Measurements from ENCODE around the gene ANKS6. TPM values are rescaled to one million over a fixed set of nuclear protein-coding genes. Genes with fewer than 3 reads are reported as not detected.

Gene ANKS6
- total and polyA plus RNA-seq, 9 of the 15 experiments (the other 6 are each of a cell fraction or from before 2014, with no cell fraction given), result 9.9 to 74.5 (median 36.9) TPM

- TF ChIP-seq, protein P1, sequence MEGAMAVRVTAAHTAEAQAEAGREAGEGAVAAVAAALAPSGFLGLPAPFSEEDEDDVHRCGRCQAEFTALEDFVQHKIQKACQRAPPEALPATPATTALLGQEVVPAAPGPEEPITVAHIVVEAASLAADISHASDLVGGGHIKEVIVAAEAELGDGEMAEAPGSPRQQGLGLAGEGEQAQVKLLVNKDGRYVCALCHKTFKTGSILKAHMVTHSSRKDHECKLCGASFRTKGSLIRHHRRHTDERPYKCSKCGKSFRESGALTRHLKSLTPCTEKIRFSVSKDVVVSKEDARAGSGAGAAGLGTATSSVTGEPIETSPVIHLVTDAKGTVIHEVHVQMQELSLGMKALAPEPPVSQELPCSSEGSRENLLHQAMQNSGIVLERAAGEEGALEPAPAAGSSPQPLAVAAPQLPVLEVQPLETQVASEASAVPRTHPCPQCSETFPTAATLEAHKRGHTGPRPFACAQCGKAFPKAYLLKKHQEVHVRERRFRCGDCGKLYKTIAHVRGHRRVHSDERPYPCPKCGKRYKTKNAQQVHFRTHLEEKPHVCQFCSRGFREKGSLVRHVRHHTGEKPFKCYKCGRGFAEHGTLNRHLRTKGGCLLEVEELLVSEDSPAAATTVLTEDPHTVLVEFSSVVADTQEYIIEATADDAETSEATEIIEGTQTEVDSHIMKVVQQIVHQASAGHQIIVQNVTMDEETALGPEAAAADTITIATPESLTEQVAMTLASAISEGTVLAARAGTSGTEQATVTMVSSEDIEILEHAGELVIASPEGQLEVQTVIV (CRISPR knock-in tag; IDR thresholded peaks at IDR 0.05; ENCODE audit: borderline replicate concordance), result no peak
- TF ChIP-seq, protein P2, sequence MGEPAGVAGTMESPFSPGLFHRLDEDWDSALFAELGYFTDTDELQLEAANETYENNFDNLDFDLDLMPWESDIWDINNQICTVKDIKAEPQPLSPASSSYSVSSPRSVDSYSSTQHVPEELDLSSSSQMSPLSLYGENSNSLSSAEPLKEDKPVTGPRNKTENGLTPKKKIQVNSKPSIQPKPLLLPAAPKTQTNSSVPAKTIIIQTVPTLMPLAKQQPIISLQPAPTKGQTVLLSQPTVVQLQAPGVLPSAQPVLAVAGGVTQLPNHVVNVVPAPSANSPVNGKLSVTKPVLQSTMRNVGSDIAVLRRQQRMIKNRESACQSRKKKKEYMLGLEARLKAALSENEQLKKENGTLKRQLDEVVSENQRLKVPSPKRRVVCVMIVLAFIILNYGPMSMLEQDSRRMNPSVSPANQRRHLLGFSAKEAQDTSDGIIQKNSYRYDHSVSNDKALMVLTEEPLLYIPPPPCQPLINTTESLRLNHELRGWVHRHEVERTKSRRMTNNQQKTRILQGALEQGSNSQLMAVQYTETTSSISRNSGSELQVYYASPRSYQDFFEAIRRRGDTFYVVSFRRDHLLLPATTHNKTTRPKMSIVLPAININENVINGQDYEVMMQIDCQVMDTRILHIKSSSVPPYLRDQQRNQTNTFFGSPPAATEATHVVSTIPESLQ (CRISPR knock-in tag; IDR thresholded peaks at IDR 0.05), result no peak
- TF ChIP-seq, protein P3, sequence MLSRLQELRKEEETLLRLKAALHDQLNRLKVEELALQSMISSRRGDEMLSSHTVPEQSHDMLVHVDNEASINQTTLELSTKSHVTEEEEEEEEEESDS (CRISPR knock-in tag; IDR thresholded peaks at IDR 0.05), result no peak
- TF ChIP-seq PCBP1 (IDR thresholded peaks at IDR 0.05; ENCODE audit: low read depth, low read length, poor library complexity, severe bottlenecking) (no peak), ZNF740 (CRISPR knock-in tag; IDR thresholded peaks at IDR 0.05) (no peak), ZNF740 (tag; IDR thresholded peaks at IDR 0.05) (no peak), SMAD4 (CRISPR knock-in tag; conservative IDR thresholded peaks at IDR 0.05) (peak; percentile 83), ZNF23 (CRISPR knock-in tag; IDR thresholded peaks at IDR 0.05) (no peak), ZNF408 (CRISPR knock-in tag; IDR thresholded peaks at IDR 0.05; ENCODE audit: low read depth) (no peak), NR2C1 (IDR thresholded peaks at IDR 0.05) (peak; percentile 91), NR2C1 (tag; IDR thresholded peaks at IDR 0.05) (peak; percentile 90), GATAD2A (IDR thresholded peaks at IDR 0.05) (no peak), ZNF644 (tag; IDR thresholded peaks at IDR 0.05; ENCODE audit: low read depth) (peak; percentile 59; the same call in 1 of the 2 replicates), TCF7 (IDR thresholded peaks at IDR 0.05; ENCODE audit: borderline replicate concordance) (no peak), PHF21A (IDR thresholded peaks at IDR 0.05; ENCODE audit: borderline replicate concordance, low read depth) (no peak), ZFPM2 (CRISPR knock-in tag; IDR thresholded peaks at IDR 0.05) (peak; percentile 80; the same call in 1 of the 2 replicates), CBFA2T3 (IDR thresholded peaks at IDR 0.05) (peak; percentile 85), ZNF507 (tag; conservative IDR thresholded peaks at IDR 0.05) (no peak), PHF20 (IDR thresholded peaks at IDR 0.05; ENCODE audit: partially characterized antibody) (no peak)
- TF ChIP-seq, protein P4, sequence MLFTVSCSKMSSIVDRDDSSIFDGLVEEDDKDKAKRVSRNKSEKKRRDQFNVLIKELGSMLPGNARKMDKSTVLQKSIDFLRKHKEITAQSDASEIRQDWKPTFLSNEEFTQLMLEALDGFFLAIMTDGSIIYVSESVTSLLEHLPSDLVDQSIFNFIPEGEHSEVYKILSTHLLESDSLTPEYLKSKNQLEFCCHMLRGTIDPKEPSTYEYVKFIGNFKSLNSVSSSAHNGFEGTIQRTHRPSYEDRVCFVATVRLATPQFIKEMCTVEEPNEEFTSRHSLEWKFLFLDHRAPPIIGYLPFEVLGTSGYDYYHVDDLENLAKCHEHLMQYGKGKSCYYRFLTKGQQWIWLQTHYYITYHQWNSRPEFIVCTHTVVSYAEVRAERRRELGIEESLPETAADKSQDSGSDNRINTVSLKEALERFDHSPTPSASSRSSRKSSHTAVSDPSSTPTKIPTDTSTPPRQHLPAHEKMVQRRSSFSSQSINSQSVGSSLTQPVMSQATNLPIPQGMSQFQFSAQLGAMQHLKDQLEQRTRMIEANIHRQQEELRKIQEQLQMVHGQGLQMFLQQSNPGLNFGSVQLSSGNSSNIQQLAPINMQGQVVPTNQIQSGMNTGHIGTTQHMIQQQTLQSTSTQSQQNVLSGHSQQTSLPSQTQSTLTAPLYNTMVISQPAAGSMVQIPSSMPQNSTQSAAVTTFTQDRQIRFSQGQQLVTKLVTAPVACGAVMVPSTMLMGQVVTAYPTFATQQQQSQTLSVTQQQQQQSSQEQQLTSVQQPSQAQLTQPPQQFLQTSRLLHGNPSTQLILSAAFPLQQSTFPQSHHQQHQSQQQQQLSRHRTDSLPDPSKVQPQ (CRISPR knock-in tag; IDR thresholded peaks at IDR 0.05; ENCODE audit: borderline replicate concordance), result no peak
Observed at GRCh38 chr9:98833090-98833956, 37.0 kb upstream of the ANKS6 start (continued).

Data from K562 (cell line).